GM21619 (cell line): Measurements from ENCODE around the gene ITGA11.

Experiments
- ATAC-seq: cut with Tn5 transposase; IDR thresholded peaks from one replicate; pipeline ENCODE4 v1.9.1; 2021; ENCODE audit not compliant: unreplicated experiment

The ITGA11 gene

GRCh38 chr15:68356778-68357177 lies 75.2 kb downstream of the ITGA11 start:
- ATAC-seq, result no peak

DNA sequence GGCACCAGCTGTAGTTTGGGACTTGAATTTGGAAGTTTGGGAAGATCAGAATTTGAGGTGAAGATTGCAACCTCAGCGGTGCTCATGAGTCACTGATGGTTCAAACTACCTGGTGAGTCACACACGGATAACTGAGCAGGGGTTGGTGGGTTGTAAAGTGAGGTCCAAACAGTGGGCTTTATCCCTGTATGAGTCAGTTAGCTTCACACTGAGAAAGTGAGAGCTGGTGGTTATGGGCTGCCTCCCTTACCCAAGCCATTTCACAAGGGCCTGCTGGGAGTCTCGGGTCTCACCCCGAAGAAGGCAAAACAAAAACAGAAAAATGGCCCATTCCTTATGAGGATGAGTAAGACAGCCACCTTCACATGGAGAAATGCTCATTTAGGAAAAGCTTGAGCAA lies 77.0 kb downstream of the ITGA11 start:
- no peak for ATAC-seq

- no peak for ATAC-seq
Observed at GRCh38 chr15:68354268-68354667, 77.7 kb downstream of the ITGA11 start.

DNA sequence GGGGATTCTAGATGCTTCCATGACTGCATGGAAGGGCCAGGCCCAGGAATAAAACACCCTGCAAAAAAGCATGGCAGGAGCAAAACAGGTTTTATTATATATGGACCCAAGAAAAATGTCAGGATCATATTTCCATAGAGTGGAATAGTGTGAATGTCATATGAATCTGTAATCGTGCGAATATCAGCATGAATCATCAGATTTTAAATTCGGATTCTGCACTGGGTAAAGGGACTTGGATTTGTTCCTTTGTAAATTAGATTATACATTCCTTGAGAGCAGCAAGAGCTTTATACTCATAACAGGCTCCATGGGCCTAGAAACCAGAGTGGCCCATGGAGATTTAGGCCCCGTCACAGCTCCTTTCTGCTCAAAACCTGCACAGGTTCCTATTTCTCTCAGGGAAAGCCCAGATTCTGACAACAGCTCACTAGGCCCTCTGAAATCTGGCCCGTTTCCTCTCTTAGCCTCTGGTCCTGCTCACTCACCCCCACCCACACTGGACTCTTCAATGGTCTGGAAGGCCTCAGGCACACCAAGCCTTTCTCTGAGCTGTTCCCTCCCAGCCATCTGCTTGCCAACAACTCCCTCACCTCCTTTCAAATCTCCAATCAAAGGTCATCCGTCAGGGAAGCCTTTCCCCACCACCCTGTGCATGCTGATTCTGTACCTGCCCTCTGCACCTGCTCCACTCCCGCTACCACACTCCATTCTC lies 78.4 kb downstream of the ITGA11 start:
- no peak for ATAC-seq

DNA sequence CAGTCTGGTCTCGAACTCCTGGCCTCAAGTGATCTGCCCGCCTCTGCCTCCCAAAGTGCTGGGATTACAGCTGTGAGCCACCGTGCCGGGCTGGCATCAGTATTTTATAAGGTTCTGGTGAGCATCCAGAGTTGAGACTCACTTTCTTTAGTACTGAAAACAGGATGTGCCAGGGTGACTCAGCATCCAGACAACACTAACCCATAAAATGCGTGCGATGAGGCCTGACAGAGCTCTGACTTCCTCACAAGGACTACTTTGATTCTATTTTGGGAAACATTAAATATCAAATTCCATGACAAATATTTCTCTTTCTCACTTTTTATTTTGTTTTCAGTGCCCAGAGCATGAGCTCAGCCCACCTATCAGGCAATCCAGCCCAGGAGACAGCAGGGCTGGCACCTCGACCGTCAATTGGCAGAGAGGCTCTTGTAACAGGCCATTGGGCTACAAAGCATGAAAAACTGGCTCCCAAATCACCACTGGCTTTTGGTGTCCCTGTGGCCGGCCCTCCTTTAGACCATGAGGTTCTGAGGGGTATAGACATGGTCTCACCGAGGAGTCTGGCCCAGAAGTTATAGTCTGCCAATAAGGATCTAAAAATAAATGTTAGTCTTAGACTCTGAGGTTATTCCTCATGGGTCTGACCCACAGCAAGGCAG lies 79.4 kb downstream of the ITGA11 start:
- ATAC-seq, result no peak

DNA sequence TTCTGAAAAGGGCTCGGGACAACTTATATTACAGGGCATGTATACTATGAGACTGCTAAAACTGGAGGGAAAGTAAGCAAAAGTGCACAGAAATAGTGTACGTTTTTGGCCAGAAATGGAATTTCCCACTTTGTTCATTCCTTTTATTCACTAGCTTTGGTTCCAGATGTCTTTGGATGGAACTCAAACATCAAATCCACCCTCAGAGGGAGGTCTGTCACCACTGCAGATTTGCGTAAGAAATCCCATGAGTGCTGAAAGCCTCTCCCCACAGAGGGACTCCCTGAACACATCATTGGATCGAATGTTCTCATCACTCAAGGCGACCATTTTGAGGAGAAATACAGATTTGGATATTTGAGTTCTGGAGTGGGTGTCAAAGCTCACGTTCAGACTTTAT lies 82.8 kb downstream of the ITGA11 start:
- no peak for ATAC-seq

GRCh38 chr15:68348606-68349005 lies 83.4 kb downstream of the ITGA11 start:
- no peak for ATAC-seq

GRCh38 chr15:68348081-68348480 lies 83.9 kb downstream of the ITGA11 start:
- no peak for ATAC-seq

DNA sequence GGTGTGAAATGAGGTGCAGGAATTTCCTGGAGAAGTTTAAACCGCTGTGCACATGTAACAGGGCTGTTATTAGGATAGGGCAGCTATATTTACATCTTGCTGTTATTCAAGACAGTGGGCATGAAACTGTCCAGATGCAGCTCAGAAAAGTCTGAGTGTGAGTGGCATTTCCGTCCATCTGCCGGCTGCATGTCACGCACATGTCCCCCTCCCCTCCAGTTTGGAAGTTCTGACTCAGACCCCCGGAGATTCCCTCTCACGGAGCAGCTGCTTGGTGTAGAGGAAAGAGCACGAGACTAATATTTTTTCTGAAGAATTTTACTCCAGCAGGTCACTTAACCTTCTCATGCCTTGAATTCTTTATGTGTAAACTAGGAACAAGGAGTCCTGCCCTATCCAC lies 84.6 kb downstream of the ITGA11 start:
- no peak for ATAC-seq

- ATAC-seq, result no peak
Observed at GRCh38 chr15:68346979-68347378, 85.0 kb downstream of the ITGA11 start.

DNA sequence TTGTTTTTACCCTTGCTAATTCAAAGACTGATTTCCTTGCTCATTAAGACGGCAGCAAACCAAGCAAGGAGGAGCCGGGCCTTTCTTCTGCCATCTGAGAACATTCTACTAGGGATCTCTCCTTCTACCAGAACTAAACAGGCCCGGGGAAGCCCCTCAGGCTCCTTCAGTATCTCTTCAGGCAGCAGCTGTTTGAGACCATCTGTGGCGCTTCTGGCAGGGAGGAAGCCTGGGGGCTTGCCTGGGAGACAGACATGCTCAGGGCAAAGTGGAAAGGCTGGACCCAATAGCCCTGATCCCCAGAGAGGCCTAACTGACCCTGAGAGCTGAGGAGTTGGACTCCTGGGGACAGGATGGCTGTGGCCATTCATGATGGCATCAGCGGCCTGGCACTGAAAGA lies 86.5 kb downstream of the ITGA11 start:
- ATAC-seq, result no peak

DNA sequence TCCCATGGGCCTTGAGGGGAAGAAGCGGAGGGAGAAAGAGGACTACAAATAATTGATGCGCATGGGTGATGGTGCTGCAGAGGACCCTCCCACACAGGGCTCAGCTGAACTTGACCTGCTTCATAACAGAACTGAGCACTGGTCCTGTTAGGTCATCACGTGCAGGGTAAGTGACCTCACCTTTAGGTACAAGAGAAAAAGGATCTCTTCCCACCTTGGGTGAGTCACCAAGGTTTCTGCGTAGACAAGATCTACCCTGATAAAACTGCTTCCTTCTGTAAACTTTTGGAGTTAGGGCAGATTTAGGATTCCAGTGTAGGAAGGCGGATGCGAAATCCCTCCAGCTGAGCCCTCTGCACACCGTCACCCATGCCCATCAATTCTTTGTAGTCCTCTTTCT lies 87.4 kb downstream of the ITGA11 start:
- ATAC-seq, result no peak

DNA sequence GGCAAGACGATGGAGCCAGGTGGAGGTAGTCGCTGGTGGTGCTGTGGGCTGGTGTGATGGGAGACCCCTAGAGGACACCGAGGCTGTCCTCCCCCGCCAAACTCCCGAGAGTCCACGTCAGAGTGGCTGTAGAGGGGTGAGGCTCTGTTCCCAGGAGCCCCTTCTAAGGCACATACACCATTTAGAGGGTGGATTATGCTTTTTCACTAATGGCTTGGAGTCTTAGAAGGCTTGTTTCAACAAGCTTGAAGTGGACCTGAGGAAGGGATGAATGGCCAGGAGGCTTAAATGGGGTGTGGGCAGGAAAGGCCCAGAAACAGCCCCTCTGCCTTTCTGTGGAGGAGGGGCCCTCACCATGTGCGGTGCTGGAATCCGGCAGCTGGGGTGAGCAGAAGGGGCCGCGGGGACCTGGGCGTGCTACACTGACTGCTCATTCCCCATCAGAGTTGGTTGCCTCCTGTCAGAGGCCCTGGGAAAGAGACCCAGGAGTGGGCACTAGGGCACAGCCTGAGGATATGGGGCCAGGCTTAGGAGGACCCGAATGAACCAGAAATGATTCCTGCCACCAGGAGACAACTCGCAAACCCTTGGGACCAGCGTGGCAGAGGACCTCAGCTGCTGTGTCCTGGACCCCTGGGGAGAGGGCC lies 88.3 kb downstream of the ITGA11 start:
- ATAC-seq, result no peak

DNA sequence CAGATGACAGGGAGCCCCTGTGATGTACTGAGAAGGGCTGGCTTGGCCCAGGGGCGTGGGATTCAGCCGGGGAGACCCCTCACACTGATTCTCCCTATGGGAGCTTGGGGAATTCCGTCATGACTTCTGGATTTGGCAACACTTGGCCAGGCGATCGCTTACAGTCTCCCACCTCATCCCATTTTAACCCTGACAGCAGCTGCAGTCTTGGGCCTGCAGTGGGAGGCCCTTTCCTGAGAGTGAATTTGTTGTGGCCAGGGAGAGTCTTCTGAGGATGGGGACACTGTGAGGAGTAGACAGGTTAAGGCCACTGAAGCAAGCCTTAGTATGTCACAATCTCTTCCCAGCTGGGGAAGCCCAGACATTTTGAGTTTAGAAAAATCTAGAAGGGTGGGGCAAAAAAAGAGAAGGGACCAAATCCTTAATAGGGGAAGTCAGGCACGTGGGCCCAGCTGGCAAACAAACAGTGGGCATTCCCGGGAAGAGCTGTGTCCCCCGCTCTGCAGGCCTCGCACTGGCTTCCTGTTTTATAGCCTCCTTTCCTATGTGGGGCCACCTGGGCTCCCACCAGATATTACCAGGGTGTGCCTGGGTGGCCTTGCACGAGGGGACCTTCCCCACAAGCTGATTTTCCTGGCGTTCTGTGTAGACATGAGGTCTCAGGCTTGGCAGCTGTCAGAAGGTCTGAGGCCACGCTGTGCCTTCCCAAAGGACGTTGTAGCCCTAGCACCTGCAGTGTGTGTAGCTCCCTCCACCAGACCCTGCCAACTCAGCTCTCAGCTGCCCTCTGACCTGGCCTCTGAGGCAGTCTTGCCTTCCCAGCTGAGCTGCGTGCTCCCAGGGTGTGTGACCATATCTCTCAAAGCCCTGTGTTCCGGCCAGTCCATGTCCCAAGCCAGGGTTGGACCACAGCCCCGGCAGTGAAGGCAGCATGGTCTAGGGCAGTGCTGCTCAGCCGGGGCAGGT lies 89.9 kb downstream of the ITGA11 start:
- ATAC-seq, result no peak

DNA sequence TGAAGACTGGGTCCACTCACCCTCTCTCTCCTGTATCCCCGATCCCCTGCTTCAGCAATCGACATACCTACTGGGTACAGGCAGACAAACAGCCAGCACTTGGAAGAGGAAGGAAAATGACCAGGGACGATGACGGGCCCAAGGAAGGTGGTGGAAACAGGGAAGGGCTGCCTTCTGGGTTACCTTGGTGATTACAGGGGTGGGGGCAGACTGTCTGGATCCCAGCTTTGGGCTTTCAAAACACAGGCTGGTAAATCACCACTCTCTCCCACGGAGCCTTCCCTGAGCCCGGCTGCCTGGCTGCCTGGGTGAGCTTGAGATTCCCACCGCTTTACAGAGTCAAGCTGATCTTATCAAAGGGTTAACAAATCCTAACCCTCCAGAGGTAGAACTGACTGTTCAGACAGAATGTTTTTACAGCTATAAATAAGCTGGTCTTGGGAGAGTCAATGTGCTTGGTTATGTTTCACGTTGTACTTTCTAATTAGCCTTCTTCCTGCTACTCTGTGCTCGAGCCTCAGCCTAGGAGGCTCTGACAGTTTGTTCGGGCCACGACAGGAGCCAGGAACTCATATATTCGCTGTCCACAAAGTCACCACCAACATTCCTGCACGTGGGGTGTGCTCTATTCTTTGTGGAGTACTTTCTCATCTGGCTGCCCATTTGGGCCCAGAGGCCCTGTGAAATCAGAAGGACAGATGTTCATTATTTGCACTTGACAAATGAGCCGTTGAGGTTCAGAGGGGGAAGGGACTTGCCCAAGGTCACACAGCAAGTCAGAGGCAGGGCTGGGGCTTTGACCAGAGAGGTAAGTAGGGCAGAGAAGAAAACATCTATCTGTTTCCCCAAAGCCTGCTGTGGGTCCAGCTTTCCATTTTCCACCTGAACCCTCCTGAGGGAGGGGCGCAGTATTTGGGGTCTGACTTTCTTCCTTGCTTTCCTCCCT lies 91.0 kb downstream of the ITGA11 start:
- ATAC-seq, result no peak

- no peak for ATAC-seq
Observed at GRCh38 chr15:68339481-68339880, 92.5 kb downstream of the ITGA11 start.

GRCh38 chr15:68337826-68338225 lies 94.1 kb downstream of the ITGA11 start:
- ATAC-seq, result no peak

DNA sequence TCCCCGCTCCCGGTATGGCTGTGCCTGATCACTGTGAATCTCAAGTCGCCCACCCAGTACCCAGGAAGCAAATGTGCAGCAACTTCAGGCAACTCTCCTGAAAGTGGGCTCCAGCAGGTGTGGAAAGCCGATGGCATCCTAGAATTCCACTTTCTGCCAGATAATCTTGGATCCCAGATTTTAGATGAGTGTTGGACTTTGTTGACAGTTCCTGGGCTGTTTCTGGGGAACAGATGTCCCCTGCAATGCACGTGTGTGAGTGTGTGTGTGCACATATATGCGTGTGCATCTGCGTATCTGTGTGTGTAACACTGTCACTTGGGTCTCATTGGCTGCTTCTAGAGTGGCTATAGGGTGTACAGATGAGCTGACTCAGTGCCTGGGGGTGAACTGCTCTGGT lies 95.4 kb downstream of the ITGA11 start:
- no peak for ATAC-seq

- no peak for ATAC-seq
Observed at GRCh38 chr15:68335655-68336054, 96.3 kb downstream of the ITGA11 start.

DNA sequence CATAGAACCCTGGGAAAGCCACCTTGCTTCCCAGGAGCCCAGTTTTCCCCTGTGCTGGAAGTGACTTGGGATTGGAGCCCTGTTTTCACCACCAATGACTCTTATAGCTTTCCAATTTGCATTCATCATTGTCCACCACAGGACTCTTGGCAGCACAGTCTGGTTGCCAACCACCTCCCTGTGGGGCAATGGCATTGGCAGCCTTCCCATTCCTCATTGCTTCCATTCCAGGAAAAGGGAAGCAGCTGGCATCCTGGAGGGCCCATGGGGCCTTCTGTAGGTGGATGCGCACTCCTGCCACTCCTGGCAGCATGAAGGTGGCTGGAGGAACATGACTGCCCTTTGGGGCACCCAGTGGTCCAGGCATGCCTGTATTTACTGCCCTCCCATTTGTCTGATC lies 96.7 kb downstream of the ITGA11 start:
- ATAC-seq, result no peak
